Measurements from ENCODE around the gene POLRMT.
"Not testable (repeated sequence)": the region's sequence is repeated elsewhere in the genome, so short reads cannot be mapped to it uniquely, and the experiment has no call there.

POLRMT gene

DNA sequence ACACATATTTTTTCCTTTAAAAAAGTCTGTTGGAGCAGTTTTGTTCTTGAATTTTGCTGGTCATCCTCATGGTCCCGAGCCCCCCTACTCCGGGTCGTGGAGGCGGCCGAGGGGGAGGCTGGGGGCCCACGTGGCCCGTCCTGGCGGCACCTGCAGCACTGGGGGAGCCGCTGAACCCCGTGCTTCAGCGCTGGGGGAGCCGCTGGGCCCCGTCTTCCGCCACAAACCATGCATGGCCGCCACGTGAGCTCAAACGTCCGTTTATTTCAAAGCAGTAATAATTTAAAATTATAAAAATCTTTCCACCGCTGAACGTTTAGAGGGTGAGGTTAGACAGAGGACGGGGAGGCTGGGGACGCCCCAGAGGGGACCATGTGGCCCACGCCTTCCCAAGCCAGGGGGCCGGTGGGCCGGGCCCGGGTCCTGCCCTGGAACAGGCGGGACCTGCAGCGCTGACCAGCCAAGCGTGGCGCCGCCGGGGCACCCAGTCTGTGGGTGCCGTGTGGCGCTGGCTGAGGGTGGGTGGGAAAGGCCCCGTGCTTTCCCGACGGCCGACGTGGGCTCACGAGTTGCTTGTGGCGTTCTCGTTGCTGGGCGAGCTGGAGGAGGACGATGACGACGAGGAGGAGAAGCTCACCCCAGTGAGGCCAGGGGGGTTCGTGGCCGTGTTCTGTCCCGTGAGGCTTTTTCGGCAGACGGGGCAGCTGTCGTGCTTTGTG, 14.4 kb upstream of the POLRMT start:
- FAIRE-seq, result no peak

DNA sequence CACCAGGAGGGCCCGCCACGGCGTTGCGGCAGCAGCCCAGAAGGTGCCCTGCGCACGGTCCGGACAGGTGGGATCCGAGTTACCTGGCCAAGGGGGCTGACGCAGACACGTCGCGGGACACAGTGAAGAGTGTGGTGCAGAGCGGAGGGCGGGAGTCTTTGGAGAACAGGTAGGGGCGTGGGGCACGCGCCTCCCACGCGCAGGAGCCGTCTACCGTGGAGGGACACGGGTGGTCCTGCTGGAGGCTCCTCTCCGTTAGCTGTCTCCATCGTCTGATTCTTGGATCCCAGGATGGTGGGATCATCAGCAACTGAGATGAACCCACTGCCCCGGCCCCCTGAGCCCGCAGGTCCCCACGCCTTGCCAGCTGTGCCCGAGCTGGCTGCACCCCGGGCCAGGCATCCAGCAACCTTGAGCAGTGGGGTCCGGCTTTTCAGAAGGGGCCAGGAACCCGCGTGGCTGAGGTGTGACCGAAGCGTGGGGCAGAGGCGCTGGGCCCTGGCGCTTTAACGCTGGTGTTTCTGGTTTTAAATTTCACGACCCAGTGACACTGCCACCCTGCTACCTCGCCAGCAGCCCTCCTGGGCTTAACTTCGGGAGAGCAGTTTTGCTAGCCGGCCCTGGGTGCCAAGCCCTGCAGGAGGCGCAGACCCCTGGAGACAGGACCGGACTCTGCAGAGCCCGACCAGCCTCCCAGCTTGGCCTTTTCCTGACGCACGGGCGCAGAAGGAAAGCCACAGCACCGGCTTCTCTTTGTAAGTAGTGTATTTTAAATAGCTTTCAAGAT, 13.6 kb upstream of the POLRMT start:
- no peak for FAIRE-seq

DNA sequence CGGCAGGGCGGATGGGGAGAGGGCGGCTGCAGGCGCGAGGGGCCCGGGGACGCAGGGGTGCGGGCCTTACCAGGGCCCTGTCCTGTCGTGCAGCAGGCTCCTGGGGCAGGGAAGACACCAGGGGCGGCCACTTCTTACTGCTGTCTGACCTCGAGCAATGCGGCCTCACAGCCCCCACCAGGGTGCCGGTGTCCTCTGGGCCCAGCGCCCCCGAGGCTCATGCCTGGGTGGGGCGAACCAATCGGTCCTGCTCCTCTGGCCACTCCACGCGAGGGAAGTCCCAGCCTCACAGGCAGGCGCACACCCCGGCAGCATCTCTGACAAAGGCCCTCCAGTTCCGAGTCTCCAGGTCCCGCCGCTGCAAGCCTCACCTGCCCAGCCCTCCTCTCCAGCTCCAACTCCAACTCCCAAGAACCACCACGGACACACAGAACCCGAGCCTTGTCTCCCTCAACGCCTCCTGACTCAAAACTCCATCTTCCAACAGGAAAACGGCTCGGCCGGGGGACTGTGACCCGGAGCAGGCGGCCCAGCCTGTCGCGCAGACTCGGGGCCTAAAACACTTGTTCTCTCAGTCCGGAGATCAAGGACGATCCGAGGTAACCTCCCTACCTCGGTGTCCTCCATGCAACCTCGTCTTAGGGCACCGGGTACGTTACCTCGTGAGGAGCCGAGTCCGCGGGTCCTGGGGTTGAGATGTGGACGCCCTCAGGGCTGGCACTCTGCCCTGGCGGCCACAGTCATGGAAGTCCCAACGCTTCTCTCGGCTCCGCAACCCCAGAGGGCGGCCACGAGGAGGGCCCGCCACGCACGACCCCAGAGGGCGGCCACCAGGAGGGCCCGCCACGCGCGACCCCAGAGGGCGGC, 12.8 kb upstream of the POLRMT start:
- no peak for FAIRE-seq

DNA sequence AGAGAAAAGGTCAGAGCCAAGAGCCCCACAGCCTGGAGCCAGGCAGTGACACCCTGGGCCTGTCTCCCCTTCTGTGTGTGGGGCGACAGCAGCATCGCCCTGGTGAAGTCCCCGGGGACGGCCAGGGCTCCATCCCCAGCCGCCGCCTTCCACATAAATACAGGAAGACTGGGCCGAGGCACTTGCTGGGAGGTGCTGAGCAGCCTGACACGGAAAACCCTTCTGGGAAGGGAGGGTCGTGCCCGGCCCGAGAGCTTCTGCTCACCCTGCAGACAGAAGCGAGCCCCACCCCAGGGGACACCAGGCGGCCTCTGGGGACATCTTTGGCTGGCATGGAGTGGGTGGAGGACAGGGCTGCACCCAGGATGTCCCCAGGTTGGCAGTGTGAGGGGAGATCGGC, 11.5 kb upstream of the POLRMT start:
- no peak for FAIRE-seq

DNA sequence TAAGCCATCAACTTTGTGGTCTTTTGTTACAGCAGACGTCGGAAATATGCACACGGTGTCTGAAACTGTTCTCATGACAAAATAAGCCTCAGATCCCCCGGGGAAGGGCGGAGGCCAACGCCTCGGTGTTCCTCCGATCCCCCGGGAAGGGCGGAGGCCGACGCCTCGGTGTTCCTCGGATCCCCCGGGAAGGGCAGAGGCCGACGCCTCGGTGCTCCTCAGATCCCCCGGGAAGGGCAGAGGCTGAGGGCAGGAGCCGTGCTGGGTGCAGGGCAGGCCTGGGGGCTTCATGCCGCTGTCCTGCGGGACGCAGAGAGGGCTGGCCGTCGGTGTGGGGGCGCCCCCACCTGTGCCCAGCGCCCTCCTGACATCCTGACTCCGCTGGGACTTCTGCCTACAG, 11.0 kb upstream of the POLRMT start:
- no peak for FAIRE-seq

DNA sequence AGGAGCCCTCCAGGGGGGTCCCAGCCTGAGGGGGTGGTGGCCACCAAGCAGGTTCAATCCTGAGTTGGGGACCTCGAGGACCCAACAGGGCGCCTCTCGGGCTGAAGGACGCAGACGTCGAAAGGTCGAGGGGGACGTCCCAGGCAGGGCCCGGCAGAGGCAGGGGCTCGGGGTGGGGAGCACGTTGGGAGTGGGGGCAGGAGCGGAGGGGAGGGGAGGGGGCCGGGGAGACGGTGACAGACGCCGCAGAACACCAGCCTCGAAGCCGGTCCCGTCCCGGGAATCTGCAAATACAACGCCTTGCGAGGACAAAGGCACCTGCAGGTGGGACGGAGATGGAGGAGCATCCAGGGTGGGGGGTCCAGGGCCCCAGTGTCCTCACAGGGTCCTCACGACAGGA, 10.4 kb upstream of the POLRMT start:
- no peak for FAIRE-seq

DNA sequence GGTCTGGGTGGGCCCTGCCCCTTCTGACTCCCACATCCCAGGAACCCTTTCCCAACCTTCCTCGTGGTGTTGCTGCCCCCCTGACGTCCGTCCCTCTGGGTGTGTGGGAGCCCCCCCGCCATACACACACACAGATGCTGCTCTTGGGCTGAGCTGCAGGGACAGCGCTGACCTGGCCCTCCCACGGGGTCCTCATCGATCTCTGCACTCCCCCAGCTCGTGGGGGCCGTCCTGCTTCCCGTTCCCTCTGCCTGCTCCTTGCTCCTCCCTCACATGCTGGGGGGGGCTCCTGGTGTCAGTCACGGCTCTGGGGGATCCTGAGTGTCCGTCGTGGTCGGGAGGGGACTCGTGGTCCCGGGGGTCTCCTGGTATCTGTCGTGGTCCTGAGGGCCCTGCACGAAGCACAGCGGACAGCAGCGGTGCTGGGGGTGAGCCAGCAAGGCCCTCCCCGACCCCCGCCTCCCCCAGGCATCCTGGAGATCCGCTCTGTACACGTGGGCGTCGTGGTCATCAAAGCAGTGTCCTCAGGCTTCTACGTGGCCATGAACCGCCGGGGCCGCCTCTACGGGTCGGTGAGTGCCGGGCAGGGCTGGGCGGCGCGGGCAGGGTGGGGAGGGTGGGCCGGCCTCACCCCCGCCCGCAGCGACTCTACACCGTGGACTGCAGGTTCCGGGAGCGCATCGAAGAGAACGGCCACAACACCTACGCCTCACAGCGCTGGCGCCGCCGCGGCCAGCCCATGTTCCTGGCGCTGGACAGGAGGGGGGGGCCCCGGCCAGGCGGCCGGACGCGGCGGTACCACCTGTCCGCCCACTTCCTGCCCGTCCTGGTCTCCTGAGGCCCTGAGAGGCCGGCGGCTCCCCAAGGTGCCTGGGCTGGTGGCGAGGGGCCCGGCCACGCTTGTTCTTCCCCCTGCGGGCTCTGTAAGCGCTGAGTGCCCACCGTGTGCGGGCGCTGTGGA, 9.7 kb upstream of the POLRMT start:
- FAIRE-seq, result no peak

DNA sequence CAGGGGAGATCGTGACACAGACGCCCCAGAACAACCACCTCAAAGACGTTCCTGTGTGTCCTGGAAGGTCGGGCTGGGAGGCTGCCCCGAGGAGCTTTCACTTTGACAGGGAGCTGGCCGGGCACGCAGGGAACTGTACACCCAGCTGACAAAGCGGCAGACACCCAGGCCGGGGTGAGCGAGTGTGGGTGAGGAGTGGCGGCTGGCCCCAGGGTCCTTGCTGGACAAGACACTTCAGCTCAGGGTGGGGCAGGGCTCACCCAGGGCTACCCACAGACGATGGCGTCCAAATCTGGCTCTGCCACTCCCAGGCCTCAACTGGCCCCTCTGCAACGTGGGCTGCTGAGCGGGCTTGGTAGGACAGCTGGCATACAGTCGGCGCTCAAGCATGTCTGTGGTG, 8.4 kb upstream of the POLRMT start:
- FAIRE-seq, result no peak

DNA sequence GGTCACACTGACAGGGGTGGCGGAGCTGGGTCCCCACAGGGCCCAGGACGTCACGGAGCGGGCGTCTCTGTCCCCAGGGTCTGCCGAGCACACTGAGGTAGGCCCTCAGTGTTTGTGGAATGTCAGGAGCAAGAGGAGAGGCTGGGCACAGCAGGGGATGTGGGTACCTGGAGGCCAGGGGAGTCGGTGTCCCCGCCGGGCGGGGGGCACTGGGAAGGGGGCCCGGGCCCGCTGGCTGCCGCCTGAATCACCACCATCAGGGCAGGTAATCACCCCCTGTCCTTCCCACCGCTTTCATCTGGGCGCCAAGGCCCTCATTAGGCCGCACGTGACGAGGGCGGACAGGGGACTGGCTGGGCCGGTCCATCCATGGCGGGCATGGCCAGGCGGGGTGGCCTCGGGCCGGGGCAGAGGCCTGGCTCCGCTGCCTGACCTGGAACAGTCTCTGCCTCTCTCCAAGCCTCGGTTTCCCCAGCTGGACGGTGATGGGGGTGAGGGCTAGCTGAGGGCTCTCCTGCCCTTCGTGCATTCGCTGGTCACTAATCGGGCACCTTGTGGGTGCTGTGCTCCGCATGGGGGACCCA, 7.4 kb upstream of the POLRMT start:
- FAIRE-seq, result no peak

DNA sequence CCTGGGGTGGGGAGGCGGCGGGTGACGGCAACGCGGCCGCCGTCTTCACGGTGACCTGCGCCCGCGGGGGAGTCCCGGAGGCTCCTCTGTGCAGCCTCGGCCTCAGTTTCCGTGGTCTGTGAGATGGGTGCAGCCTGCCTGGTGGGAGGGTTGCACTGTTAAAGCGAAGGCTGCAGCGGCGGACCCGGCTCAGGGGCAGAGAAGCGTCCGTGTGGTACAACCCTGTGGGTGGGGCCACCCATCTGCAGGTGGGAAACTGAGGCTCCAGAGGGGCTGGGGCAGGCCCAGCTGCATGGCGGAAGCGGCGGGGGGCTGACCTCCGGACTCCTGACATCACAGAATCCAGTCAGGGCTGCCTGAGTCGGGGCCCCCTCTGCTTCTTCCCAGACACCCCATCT, 6.8 kb upstream of the POLRMT start:
- FAIRE-seq, result no peak

DNA sequence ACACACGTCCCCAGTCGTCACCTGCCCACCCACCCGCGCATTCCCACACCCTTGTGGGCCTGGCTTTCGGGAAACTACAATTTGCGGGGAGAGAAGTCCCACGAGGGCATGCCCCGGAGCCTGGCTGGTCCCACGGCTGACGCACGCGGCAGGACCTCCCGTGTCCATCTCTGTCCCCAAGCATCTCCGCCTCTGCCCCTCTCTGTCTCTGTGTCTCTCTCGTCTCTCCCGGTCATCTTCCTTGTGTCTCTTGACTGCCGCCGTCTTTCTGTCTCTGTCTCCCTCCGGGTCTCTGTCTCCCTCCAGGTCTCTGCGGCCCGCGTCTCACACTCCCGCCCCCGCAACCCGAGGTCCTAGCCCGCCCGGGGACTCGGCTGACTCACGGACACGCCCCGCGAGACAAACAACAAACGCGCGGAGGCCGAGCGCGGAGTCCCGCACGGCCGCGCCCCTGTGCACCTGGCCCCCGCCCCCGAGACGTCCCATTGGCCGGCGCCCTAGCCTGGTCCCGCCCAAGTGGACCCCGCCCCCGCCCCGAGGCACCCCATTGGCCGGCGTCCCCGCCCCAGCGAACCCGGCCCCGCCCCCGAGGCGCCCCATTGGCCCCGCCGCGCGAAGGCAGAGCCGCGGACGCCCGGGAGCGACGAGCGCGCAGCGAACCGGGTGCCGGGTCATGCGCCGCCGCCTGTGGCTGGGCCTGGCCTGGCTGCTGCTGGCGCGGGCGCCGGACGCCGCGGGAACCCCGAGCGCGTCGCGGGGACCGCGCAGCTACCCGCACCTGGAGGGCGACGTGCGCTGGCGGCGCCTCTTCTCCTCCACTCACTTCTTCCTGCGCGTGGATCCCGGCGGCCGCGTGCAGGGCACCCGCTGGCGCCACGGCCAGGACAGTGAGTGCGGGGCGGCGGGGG, 6.2 kb upstream of the POLRMT start, which contains the start of gene FGF22:
TSS of gene FGF22 (plus strand) at position 627 of the 908 bp plus-strand sequence. CDS start at position 674, 47 bp downstream.
- no peak for FAIRE-seq

DNA sequence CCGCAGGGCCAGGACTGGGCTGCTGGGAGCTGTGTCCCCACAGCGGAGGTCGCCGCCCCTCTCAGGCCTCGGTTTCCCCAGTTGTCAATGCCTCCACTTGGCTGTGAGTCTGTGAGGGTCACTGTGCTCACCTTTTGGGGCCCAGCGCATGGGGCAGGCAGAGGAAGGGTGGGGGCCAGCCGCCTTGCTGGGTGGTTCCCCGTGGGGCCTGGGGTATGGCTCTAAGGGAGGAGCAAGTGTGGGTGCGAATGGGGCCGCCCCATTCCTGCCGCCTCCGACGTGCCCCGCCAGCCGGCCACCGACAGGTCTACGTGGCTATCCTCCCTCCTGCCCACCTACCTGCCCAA, 5.5 kb upstream of the POLRMT start:
- FAIRE-seq, result no peak

DNA sequence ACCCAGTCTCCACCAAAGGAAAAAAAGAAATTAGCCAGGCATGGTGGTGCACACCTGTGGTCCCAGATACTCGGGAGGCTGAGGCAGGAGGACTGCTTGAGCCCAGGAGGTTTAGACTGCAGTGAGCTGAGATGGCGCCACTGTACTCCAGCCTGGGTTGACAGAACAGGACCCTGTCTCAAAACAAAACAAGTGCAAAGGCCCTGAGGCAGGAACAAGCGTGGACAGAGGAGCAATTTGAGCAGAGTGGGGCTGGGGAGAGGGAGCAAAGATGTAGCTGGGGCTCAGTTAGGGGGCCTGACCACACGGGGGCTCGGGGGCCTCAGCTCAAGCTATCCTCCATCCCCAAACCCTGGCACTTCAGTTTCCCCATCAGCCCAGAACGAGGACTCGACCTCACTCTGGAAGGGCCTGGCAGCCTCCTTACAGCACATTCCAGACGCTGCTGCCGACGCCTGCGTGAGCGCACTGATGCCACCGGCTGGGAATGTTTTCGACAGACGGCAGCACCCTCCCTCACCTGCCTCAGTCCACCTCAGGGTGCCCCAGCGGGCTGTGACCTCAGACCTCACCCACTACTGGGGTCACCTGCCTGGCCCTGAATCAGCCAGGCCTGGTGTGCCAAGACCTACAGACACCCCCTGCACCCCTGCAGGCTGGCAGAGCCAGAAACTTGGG, 1.8 kb upstream of the POLRMT start:
- no peak for FAIRE-seq

DNA sequence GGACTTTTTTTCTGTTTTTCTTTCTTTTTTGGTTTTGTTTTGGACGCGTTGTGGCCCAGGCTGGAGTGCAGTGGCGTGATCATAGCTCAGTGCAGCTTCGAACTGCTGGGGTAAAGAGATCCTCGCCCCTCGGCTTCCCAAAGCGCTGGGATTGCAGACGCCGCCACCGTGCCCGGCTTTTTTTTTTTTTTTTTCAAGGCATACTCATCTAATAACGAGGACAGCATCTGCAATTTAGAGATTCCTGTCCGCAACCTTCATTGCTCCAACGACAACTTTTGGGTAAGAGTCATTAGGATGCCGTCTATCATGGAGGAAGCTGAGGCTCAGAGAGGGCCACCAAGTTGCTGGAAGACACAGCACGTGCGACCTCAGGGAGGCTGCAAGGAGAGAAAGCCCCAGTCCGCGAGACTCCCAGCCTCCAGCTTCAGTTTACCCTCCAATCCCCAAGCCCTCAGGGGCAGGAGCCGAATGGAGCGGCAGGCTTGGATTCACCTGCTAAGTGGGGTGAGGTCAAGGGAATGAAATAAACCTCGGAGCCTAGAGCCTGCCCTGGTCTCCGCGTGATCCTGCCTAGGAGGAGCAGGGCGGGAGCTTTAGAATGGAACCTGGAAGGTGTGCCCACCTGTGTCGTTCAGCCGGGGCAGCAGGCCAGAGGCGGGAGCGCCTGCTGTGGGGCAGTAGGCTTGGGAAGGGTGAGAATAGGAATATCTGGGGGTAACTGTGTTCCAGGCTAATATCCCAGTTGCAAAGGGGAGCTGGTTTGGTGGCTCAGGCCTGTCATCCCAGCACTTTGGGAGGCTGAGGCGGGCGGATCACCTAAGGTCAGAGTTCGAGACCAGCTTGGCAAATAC, 676 bp upstream of the POLRMT start:
- no peak for FAIRE-seq

DNA sequence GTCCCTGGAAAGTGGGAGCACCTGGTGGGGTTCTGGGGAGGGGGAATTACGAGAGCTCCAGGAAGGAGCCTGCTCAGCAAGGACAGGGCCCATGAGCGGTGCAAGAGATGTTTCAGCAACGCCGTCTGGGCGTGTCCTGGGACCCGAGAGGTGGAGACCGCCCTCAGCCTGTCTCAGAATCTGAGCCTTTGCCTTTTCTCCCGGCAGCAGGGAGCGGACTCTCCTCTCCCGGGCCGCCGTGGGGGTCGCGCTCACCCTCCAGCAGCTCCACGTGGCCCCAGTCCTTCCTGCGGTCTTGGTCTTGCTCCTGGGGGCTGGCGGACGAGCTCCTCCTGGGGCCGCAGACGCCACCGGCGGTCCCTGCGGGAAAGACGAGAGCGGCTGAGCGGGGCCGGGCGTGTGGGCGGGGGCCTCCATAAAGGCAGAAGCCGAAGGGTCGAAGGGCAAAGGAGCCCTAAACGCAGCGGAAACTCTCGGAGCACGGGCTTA, 714 bp downstream of the POLRMT start:
- FAIRE-seq, result no peak

DNA sequence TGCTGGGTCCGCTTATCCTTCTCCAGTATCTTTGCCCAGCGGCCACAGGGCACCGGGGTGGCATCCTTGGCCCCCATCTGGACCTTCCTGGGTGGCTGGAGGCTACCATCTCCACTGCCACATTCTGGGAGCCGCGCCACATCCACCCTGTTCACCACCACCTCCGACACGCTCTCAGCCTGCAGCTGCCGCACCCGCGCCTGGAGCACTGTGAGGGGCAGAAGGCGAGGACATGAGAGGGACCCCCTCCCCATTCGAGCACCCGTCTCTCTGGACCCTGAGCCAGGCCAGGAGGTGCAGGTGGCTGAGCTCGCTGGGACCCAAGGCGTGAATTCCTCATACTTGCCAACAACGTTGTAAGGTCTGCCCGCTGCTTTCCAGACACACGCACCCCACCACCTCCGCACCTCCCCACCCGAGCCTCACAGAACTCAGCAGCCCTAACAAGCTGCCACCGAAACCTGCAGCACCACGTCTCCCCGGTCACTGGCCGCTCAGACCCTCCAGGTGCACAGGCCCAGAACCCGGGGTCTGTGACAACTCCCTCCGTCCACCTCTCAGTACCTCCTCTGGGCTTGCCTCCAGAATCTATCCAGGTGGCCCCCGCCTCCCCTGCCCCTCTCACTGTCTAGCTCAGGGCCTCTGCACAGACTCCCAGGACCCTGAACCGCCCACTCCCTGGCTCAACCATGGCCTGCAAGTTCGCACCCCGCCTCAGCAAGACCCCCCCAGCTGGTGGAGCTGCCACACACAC, 3.2 kb downstream of the POLRMT start:
- no peak for FAIRE-seq

DNA sequence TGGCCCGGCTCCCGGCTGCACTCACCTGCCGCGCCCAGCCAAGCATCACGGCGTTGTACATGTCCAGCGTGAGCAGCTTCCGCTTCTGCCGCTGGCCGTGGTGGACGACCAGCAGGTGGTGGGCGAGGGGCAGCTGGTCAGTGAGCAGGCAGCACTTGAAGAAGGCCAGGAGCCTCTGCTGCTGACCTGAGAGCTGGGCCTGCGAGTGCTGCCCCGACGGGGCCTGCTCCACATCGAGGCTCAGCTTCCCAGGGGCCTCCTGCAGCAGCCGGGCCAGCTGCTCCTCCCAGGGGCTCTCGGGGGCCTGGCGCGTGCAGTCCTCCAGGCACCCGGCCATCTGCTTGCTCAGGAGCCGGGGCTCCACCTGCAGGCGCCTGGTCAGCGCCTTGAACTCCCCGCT, 3.8 kb downstream of the POLRMT start:
- not testable (repeated sequence) for FAIRE-seq

DNA sequence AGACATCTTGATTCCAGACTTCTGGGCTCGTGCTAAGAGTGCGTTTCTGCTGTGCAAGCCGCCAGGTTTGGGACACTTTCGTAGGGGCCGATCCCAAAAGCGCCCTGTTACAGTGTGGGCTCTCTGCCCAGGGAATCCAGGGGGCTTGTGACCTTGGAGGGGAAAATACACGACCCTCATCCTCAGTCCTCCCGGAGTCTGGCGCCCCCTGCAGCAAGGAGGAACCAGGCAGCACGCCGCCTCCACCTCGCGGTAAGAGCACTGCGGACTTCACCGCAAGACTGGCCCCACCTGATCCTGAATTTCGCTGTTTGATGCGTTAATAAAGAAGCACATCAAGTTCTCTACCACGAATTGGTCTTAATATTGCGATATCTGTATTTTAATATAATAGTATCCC, 5.2 kb downstream of the POLRMT start:
- no peak for FAIRE-seq

Measured in endometrium (tissue), 2 donors.